ENCODE results near the gene LDB3.
"Not testable (repeated sequence)": the region's sequence is repeated elsewhere in the genome, so short reads cannot be mapped to it uniquely, and the experiment has no call there.

DNA sequence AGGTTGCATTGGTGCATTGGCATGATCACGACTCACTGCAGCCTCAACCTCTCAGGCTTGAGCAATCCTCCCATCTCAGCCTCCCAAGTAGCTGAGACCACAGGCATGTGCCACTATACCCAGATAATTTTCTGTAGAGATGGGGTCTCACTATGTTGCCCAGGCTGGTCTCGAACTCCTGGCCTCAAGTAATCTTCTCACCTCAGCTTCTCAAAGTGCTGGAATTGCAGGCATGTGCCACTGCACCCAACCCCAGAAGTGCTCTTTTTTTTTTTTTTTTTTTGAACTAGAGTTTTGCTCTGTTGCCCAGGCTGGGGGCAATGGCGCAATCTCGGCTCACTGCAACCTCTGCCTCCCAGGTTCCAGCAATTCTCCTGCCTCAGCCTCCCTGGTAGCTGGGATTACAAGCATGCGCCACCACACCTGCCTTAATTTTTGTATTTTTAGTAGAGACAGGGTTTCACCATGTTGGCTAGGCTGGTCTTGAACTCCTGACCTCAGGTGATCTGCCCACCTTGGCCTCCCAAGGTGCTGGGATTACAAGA, 22.6 kb upstream of the LDB3 start:
- TF ChIP-seq, protein P1, sequence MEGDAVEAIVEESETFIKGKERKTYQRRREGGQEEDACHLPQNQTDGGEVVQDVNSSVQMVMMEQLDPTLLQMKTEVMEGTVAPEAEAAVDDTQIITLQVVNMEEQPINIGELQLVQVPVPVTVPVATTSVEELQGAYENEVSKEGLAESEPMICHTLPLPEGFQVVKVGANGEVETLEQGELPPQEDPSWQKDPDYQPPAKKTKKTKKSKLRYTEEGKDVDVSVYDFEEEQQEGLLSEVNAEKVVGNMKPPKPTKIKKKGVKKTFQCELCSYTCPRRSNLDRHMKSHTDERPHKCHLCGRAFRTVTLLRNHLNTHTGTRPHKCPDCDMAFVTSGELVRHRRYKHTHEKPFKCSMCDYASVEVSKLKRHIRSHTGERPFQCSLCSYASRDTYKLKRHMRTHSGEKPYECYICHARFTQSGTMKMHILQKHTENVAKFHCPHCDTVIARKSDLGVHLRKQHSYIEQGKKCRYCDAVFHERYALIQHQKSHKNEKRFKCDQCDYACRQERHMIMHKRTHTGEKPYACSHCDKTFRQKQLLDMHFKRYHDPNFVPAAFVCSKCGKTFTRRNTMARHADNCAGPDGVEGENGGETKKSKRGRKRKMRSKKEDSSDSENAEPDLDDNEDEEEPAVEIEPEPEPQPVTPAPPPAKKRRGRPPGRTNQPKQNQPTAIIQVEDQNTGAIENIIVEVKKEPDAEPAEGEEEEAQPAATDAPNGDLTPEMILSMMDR (IDR thresholded peaks at IDR 0.05) = not testable (repeated sequence)
- not testable (repeated sequence) for TF ChIP-seq POLR2A, EP300 (IDR thresholded peaks at IDR 0.05)
